GM21381 (cell line): ENCODE results near the gene NAP1L4.
A peak's percentile ranks its signal among the peaks of the same experiment; 100 is the strongest.
"Not testable (repeated sequence)": the region's sequence is repeated elsewhere in the genome, so short reads cannot be mapped to it uniquely, and the experiment has no call there.

Experiments
- ATAC-seq: cut with Tn5 transposase; IDR thresholded peaks from one replicate; pipeline ENCODE4 v1.9.1; 2021; ENCODE audit warnings: mild to moderate bottlenecking, moderate library complexity; ENCODE audit not compliant: unreplicated experiment

The NAP1L4 gene

DNA sequence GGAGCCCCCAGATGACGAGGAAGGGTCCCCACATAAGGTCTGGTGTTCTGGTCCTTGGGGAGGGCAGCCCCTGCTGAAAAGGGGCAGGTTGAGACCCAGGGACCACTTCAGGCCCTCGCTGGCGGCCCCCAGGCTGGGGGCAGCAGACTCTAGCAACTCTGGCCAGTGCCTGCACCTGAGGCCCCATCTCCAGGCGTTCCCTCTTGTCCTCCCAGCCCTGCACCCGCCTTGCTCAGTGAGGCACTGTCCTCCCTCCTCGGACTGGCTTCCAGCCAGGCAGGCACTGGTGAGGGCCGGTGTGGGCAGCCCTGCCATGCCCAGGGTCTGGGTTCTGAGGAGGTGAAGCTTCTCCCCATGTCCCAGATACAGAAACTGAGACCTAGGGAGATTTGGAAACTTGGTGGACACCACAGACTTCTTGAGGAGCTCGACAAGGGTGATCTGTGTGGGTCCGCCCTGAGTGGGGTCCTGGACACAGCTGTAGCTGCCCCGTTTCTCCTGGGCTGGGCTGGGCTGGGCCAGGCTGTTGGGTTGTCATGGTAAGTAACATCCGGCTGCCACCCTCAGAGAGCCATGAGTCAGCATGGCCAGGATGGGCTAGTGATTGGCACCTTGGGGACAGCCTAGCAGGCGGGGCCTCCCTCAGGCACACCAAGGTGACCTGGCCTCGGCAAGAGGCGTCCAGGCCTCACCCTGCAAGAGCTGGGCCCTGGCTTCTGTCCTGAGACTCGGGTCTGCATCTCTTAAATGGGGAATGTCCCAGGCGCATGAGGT, 51.8 kb downstream of the NAP1L4 start:
- no peak for ATAC-seq

DNA sequence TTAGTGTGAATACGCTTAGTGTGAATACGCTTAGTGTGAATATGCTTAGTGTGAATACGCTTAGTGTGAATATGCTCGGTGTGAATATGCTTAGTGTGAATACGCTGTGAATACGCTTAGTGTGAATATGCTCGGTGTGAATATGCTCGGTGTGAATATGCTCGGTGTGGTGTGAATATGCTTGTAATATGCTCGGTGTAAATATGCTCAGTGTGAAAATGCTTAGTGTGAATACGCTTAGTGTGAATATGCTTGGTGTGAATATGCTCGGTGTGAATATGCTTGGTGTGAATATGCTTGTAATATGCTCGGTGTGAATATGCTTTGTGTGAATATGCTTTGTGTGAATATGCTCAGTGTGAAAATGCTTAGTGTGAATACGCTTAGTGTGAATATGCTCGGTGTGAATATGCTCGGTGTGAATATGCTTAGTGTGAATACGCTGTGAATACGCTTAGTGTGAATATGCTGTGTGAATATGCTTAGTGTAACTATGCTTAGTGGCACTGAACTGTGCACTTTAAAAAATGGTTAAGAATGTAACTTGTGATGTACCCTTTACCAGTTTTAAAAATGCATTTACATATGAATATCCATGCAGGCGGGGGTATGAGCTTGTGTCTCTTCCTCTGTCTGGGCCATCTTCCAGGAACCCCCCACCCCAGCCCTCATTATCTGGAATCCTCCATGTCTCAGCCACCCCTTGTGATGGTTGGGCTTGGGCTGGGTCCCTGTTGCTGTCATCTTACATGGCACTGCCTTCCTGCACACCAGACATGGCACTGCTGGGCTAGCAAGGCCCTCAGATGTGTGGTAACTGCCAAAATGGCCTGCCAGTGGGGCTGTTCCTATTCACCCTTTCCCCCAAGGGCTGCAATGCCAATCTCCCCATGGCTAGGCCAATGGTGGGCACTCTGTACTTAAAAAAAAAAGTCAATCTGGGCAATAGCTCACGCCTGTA, 53.4 kb downstream of the NAP1L4 start:
- not testable (repeated sequence) for ATAC-seq

- ATAC-seq: not testable (repeated sequence)
Measured at GRCh38 chr11:2937641-2938457, 54.3 kb downstream of the NAP1L4 start.

GRCh38 chr11:2934611-2935239, 57.4 kb downstream of the NAP1L4 start:
- no peak for ATAC-seq

GRCh38 chr11:2934021-2934550, 58.0 kb downstream of the NAP1L4 start:
- ATAC-seq: no peak

DNA sequence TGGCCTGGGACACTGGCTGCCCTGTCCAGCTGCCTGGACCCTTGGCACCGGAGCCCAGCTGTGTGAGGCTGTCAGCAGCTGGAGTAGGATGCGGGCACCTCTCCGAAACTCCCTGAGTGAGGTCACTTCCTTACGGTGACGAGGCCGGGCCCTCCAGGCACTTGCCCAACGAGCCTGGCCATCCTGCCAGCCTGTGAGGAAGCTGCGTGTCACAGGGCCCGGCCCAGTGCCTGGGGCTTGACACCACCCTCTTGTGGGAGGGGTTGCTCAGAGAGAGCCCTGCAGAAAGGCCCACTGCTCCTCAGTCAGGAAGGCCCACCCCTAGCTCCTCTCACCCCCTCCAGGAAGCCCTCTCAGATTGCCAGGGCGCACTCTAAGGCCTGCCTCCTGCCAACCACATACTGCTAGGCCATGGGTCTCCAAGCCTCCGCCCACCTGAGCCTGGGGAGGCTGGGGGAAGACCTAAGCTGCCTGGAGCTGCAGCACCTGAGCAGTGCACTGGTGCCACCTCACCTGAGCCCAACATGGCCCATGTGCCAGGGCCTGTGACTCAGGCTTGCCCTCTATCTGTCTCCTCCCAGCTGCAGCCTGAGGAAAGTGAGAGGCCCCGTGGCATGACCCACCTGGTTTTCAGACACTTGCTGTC, 58.6 kb downstream of the NAP1L4 start:
- no peak for ATAC-seq

GRCh38 chr11:2932850-2933251, 59.3 kb downstream of the NAP1L4 start:
- no peak for ATAC-seq

DNA sequence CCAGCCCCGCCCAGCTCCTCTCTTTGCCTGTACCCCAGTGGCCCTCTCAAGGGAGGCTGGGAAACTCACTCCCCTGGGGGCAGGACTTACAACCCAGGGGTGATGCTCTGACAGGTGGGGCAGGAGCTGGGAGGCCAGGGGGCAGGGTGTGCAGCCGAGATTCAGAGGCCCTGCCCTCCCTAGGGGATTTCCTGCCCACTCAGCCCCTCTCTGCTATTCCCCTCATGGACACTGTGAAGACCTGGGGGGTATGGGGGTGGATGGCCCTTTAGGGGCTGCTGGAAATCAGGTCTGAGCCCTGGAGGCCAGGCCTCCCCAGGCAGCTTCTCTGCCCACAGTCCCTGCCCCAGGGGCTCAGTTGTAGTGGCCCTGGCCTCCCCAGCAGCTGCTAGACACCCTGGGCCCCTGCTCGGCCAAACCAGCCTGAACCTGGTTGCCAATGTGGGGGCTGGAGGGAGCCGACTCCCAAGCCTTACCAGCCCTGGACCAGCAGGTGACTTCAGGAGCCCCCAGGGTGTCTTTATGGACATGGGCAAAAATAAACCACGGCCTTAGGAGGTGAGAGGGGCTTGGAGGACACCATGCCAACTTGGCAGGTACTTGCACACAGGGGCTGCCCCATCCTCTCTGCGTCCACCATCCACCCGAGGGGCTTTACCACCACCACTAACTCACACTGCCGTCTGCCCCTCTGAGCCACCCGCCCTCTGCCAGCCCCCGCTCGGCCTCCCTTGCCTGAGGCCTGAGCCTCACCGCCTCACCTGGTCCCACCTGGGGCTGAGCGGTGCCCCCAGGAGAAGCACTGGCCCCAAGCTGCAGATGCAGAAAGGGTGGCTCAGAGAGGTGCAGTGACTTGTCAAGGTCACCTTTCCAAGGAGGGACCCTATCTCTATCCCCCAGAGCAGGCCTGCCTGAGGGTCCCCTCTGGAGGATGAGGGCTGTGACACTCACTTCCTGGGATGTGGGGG, 60.1 kb downstream of the NAP1L4 start:
- ATAC-seq: no peak

- no peak for ATAC-seq
Measured at GRCh38 chr11:2931420-2931746, 60.7 kb downstream of the NAP1L4 start.

DNA sequence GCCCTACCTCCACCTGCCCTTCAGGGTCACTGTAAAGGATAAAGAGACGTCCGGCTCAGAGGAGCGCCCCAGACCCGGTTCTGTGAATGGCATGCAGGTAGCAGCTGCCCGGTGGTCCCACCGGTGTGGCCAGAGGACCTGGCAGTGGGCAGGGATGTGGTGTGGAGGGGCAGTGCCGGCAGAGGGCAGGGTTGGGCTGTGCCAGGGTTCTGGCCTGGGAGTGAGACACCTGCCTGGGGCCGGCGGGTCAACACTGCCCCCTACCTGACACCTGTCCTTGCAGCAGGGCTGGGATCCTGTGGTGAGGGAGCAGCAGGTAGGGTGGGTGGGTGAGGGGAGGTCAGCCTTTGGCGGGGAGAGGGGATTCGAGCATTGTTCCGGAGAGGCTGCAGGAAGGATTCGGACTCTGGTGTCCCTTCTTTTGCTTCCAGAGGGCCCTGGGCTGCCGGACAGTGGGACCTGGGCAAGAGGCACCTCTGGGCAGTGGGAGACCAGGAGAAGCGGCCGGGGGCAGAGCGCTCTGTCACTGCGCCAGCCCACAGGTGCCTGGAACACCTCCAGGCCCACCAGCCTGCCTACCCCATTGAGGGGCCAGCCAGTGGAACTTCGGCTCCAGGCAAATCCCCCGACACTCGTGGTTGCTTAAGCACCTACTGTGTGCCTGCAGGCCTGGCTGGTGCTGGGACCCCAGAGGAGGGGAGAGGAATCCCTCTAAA, 61.3 kb downstream of the NAP1L4 start:
- ATAC-seq: no peak

DNA sequence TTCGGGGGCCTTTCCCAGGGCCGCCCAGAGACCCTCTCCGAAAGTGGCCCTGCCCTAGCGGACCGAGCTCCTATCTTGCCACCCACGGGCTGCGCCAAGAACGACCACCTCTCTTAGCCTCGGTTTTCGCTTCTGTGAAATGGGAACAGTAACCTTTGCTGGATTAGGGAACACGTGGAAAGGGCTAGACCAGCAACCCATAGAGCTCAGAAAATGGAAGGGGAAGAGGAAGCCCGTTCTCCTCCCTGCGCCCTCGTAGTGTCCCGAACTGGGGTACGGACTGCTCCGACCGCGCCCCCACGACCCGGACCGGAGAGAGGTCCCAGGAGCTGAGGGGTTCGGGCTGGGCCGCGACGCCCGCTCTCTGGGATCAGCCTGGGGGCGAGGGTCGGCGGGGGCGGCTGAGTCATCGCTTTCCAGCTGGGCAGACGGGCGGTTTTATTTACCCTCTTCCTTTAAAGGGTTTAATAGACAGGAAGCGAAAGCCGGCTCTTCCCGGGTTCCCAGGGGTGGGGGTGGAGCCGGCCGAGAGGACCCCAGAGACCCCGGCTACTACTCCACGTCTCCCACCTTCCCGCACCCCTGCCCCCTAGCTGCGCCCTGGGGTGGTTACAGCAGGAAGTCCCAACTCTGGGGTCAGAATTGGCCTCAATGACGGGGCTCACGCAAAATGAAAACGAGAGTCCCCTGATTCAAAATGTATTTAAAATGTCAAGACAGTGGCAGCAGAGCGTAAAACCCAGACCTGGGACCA, 62.0 kb downstream of the NAP1L4 start:
- no peak for ATAC-seq

GRCh38 chr11:2929531-2929949, 62.6 kb downstream of the NAP1L4 start:
- ATAC-seq: peak; percentile 29

DNA sequence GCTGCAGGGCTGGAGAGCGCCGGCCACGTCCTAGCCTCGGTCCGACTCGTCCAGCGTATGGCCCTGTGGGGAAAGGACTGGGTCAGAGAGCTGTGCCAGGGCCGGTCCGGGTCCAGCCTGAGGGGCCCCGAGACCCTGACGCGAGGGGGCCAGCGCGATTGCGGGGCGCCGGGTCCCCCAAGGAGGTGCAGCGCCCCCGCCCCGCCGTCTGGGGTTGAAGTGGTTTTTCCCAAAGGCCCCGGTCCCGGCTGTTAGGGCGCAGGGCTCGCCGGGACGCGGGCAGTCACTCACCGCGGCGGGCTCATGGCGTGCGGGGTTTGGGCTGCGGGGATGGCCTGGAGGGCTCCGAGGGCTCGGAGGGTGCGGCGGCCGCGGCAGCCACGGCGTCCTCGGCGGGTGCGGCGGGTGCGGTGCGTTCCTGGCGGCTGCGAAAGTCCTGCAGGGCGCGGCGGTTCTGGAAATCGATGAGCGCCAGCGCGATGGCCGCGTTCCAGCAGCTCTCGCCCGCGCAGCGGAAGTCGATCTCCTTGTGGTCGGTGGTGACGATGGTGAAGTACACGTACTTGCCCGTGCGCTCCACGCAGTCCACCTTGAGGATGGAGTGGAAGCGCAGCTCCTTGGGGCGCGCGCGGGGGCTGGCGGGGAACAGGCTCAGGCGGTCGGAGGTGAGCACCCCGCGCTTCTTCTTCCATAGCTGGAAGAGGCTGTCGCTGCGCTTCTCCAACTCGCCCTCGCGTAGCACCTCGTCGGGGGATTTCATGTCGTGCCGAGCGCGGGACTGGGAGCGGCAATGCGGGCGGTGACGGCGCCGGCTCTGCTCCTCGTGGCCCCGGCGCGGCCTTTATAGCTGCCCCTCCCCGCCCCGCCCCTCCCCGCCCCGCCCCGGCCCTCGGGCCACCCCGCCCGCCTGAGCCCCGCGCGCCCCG, 63.3 kb downstream of the NAP1L4 start, which contains the start of gene PHLDA2:
TSS of gene PHLDA2 (minus strand) at position 816 of the 926 bp plus-strand sequence. CDS start at position 760, 56 bp downstream.
- ATAC-seq: peak; percentile 25

DNA sequence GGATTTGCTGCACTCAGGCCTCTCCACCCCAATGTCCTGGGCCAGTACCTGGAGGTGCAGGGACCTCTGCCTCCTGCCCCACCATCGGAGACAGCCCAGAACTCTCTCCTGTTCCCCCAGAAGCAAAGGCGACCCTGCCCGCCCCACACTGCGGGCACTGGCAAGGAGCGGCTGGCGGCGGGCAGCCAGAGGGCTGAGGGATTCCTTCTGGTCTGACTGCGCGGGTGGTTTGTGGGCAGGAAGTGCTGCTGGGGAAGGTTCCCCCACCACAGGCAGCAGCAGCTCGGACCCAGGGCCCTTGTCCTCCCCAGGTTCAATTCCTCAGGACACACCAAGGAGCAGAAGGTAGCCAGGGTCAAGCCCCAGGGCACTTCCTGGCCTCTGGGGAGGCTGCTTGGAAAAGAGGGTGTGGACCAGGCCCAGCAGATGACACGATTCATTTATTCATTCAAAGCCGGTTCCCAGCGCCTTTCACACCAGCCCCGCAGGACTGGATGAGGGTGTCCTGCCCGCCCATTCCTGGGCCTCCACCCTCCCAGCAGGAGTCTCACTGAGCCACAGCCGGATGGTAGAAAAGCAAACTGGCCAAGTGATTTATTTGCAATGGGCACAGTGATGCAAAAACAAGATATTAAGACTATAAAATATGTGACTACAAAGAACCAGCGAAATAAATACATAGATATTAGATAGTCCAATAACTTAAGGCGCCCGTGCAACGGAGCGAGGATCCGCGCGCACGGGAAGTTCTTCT, 64.1 kb downstream of the NAP1L4 start:
- no peak for ATAC-seq

GRCh38 chr11:2927121-2927800, 64.9 kb downstream of the NAP1L4 start:
- ATAC-seq: no peak
